HG02970 (cell line): Measurements from ENCODE around the gene NKD2.
"Not testable (repeated sequence)": the region's sequence is repeated elsewhere in the genome, so short reads cannot be mapped to it uniquely, and the experiment has no call there.

ENCODE experiments used
- ATAC-seq: cut with Tn5 transposase; IDR thresholded peaks from one replicate; pipeline ENCODE4 v1.9.1; 2021; ENCODE audit warnings: mild to moderate bottlenecking, moderate library complexity, moderate number of reproducible peaks; ENCODE audit not compliant: unreplicated experiment, low FRiP score

Gene NKD2

DNA sequence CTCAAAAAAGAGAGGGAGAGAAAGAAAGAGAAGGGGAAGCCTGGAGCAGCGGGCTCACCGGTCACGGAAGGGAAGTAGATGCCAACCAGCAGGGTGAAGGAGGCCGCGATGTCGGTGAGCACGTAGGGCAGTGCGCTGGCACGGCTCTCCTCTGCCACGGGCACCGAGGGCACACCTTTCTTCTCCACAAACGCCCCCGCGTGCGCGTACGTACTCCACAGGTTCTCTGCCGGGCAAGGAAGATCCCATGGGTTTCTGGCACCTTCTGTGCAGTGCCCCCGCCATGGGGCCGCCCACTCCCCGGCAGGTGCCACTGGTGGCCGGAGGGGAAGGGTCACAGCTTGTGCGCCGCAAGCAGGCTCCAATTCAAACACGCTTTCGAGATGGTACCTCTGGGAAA, 72.9 kb downstream of the NKD2 start:
- no peak for ATAC-seq

- ATAC-seq = not testable (repeated sequence)
Observed at GRCh38 chr5:1083026-1083425, 74.4 kb downstream of the NKD2 start.

- no peak for ATAC-seq
Observed at GRCh38 chr5:1083823-1084605, 75.4 kb downstream of the NKD2 start.

DNA sequence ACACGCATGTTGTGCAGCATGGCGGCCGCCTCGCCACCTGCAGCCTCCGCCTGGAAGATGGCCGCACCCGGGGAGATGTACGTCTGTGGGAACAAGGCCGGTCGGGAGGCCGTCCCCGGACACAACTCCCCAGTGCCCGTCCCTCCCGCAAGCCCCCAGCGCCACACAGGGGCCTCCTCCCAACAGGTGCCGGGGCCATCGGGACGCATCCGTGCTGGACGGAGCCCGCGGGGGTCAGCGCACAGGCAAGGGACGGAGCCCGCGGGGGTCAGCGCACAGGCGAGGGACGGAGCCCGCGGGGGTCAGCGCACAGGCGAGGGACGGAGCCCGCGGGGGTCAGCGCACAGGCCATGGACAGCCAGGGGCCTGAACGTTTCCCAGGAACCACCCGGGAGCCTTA, 76.8 kb downstream of the NKD2 start:
- no peak for ATAC-seq

GRCh38 chr5:1086137-1086536, 77.5 kb downstream of the NKD2 start:
- ATAC-seq = no peak

DNA sequence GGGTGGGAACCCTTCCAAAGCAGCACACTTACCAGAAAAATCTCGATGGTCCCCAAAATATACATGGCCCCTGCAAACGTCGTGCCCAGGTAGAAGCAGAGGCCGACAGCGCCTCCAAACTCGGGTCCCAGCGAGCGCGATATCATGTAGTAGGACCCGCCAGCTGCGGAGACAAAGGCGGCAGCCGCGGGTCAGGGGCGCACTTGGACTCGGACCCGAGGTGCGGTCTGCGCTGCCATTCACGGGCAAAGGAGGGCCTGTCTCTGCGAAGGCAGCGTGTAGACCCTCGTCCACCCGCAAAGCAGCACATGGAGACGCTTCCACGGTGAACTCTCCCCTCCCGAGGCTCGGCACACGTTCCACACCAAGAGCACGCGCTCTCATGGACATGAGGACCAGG, 78.3 kb downstream of the NKD2 start:
- no peak for ATAC-seq

- ATAC-seq = no peak
Observed at GRCh38 chr5:1087428-1087827, 78.8 kb downstream of the NKD2 start.

DNA sequence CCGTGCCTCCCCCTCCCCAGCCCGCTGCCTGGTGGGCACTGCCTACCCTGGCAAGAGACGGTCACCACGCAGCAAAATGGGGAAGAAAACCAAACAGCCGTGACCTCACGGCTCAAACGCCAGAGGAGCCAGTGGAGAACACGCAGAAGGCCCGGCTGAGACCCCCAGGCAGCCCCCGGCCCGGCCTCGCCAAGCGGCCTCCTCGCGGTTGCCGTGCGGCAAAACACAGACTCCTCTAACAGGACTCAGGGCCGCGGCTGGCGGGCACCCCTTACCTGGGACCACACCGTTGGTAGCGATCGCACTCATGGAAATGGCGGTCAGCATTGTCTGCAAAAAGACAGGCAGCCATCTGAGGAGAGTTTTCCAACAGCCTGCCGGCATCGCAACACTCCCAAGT, 79.4 kb downstream of the NKD2 start:
- ATAC-seq = no peak
